Activated CD8-positive, alpha-beta T cell treated with anti-CD3 and anti-CD28 coated beads for 36 hours (primary cell): Measurements from ENCODE around the gene CERS6. TPM values are rescaled to one million over a fixed set of nuclear protein-coding genes. Genes with fewer than 3 reads are reported as not detected.
A peak's percentile ranks its signal among the peaks of the same experiment; 100 is the strongest.

Experiments
- ATAC-seq: fragments of 200-7000 bp; cut with Tn5 transposase; one replicate; pipeline ENCODE4 v1.10.0; 2021; ENCODE audit warnings: mild to moderate bottlenecking, moderate library complexity
- CTCF ChIA-PET: fragments of 350-600 bp; sonication (Branson Sonifier 250); formaldehyde crosslinking; loops from one replicate; lab custom pipeline; 2021; ENCODE audit warnings: antibody characterized with exemption; lab: Charles Lee
- POLR2A ChIA-PET: fragments of 350-600 bp; sonication (Branson Sonifier 250); formaldehyde crosslinking; loops from one replicate; lab custom pipeline; 2021; ENCODE audit warnings: antibody characterized with exemption; lab: Charles Lee
- DNase-seq: peaks from one replicate; pipeline ENCODE4 v3.0.0-alpha.2; 2020
- H3K27ac Mint-ChIP-seq: one replicate; pipeline ENCODE4 v1.8.0; 2021; ENCODE audit warnings: mild to moderate bottlenecking, mixed read lengths
- H3K27me3 Mint-ChIP-seq: one replicate; pipeline ENCODE4 v1.8.0; 2021; ENCODE audit warnings: mixed read lengths
- H3K36me3 Mint-ChIP-seq: one replicate; pipeline ENCODE4 v1.8.0; 2021; ENCODE audit warnings: low read depth, mixed read lengths
- H3K4me1 Mint-ChIP-seq: one replicate; pipeline ENCODE4 v1.8.0; 2021; ENCODE audit warnings: low read depth, mixed read lengths
- H3K4me3 Mint-ChIP-seq: one replicate; pipeline ENCODE4 v1.8.0; 2021; ENCODE audit warnings: mild to moderate bottlenecking, moderate library complexity, mixed read lengths
- H3K9me3 Mint-ChIP-seq: one replicate; pipeline ENCODE4 v1.8.0; 2021; ENCODE audit warnings: mixed read lengths
- intact Hi-C: fragments of 100-400 bp; cut with micrococcal nuclease; formaldehyde crosslinking; loops from one replicate; pipeline ENCODE4 v1.10.0; 2022
- total RNA-seq, 2 experiments: library from RNA; stranded (reverse); gene quantifications; one replicate each; pipeline ENCODE4 v1.2.3, GENCODE V29; 2021
- TF ChIP-seq, protein P1 (sequence below): fragments of 200-600 bp; IDR thresholded peaks from one replicate; pipeline ENCODE4 v1.8.0; 2022; ENCODE audit warnings: antibody characterized with exemption, mild to moderate bottlenecking

The CERS6 gene
- total RNA-seq, 2 experiments from 2014 or later = 15.4 to 16.1 TPM

DNA sequence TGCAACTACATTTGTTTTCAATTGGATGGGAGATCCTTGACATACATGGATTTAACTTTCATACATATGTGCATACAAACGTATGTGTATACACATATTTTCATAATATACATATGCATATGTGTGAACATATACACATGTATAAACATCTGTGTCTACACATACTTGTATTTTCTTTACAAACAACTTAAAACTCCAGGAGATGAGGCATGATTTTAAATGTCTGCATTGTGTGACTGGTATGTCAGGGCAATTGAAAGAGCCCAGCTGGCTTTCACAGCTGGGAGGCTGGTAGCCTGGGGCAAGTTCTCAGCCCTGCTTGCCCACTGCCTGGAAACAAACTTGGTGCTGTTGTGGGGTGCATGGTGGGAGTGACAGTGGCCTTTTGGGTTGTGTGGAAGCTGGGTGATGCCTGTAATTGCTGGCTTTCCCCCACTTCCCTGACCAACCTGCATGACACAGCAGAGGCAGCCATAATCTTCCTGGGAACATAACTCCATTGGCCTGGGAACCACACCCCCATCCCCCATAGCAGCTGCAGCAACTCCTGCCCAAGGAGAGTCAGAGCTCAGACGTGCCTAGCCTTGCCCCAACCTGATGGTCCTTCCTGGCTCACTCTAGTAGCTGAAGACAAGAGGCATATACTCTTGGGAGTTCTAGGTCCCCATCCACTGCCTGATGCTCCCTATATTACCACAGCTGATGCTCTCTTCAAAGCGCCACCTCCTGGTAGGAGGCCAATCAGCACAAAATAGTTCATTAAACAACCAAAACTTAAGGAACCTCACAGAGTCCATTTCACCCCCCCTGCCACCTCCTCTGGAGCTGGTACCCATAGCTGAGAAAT is 158.3 kb downstream of the CERS6 start:
- intact Hi-C loops = no loop called here
- Mint-ChIP-seq H3K36me3 (peaks cover 25% of the 10 kb centered on the region), H3K9me3 (no peaks in the 10 kb centered on the region), H3K27ac (no peak overlapping the region), H3K27me3 (no peaks in the 10 kb centered on the region), H3K4me1 (peaks cover 20% of the 10 kb centered on the region), H3K4me3 (no peak overlapping the region)
- DNase-seq (peak; percentile 33), ATAC-seq (no peak)
- CTCF ChIA-PET = interaction anchor here (1.1 to 1.8 kb wide), 4 partner anchors 10 to 268 kb away, joined by 3 to 6 read pairs (median 4); no protein-coding TSS in a partner anchor
- TF ChIP-seq, protein P1, sequence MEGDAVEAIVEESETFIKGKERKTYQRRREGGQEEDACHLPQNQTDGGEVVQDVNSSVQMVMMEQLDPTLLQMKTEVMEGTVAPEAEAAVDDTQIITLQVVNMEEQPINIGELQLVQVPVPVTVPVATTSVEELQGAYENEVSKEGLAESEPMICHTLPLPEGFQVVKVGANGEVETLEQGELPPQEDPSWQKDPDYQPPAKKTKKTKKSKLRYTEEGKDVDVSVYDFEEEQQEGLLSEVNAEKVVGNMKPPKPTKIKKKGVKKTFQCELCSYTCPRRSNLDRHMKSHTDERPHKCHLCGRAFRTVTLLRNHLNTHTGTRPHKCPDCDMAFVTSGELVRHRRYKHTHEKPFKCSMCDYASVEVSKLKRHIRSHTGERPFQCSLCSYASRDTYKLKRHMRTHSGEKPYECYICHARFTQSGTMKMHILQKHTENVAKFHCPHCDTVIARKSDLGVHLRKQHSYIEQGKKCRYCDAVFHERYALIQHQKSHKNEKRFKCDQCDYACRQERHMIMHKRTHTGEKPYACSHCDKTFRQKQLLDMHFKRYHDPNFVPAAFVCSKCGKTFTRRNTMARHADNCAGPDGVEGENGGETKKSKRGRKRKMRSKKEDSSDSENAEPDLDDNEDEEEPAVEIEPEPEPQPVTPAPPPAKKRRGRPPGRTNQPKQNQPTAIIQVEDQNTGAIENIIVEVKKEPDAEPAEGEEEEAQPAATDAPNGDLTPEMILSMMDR = no peak
- POLR2A ChIA-PET = no interaction called here

DNA sequence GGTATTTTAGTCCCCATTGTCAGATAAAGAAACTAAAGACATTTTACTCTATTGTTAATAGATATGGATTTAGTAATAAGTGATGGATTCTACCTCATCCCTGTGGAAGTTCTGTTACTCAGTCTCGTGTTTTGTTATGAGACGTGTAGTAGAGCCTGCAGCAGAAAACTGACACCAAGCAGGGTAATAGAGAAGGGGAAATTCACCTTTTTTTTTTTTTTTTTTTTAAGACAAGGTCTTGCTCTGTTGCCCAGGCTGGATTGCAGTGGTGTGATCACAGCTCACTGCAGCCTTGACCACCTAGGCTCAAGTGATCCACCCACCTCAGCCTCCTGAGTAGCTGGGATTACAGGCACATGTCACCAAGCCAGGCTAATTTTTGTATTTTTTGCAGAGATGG is 164.5 kb downstream of the CERS6 start:
- Mint-ChIP-seq H3K9me3 (no peaks in the 10 kb centered on the region), H3K4me1 (peaks cover 11% of the 10 kb centered on the region), H3K36me3 (peaks cover 3% of the 10 kb centered on the region), H3K27ac (no peak overlapping the region), H3K27me3 (no peaks in the 10 kb centered on the region), H3K4me3 (no peak overlapping the region)
- intact Hi-C loops = no loop called here
- ChIA-PET POLR2A (no interaction called here), CTCF (no interaction called here)
- TF ChIP-seq, protein P1 = no peak
- ATAC-seq (no peak), DNase-seq (no peak)

DNA sequence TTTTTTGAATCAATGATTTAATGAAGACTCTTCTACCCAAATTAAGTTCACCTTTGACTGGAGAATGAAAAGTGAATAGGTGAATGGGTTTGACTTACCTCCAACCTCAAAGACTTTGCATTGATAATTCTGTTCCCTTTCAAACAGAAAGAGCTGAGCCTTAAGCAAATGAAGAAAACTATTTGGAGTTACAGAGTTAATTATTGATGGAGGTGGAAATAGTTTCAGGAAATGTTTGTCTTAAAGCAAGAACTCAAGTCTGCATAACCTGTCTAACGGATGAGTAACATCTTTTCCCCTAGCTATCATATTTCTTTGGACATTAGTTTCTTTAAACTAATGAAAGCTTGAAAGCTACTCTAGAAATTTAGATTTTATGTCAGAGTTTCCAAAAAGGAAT is 166.5 kb downstream of the CERS6 start:
- DNase-seq (no peak), ATAC-seq (no peak)
- POLR2A ChIA-PET = no interaction called here
- CTCF ChIA-PET = interaction anchor here (0.9 kb wide), 2 partner anchors 10 to 16 kb away, joined by 3 read pairs; no protein-coding TSS in a partner anchor
- Mint-ChIP-seq H3K9me3 (no peaks in the 10 kb centered on the region), H3K27ac (no peak overlapping the region), H3K36me3 (no peaks in the 10 kb centered on the region), H3K4me3 (no peak overlapping the region), H3K4me1 (peaks cover 13% of the 10 kb centered on the region), H3K27me3 (no peaks in the 10 kb centered on the region)
- intact Hi-C loops = no loop called here
- TF ChIP-seq, protein P1 = no peak

DNA sequence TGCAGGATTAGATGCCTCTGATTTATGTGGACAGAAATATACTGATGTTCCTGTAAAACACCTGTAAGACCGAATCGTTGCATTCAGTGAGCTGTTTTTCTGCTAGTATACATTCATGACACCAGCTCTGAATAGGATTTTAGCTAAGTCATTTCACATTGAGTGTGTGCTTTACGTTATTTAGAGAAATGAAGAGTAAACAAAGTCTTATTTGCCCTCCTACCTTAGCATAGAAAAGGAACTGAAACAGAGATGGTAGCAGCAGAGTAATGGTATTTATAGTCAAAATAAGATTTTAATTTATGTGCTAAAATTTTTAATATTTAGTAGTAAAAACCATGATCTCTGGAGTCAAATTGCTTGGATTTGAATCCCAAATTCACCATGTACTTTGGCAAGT is 168.0 kb downstream of the CERS6 start:
- no peak overlapping the region for H3K27ac Mint-ChIP-seq
- H3K9me3 Mint-ChIP-seq = no peaks in the 10 kb centered on the region
- DNase-seq = no peak
- CTCF ChIA-PET = interaction anchor here (1.5 to 1.6 kb wide), 2 partner anchors 9 to 126 kb away, joined by 3 to 5 read pairs; no protein-coding TSS in a partner anchor
- intact Hi-C loops = no loop called here
- POLR2A ChIA-PET = interaction anchor here (0.6 kb wide), 1 partner anchor 450 kb away, joined by 3 read pairs; no protein-coding TSS in a partner anchor
- no peak for ATAC-seq
- H3K4me3 Mint-ChIP-seq = no peak overlapping the region
- TF ChIP-seq, protein P1 = no peak
- peaks cover 15% of the 10 kb centered on the region for H3K4me1 Mint-ChIP-seq
- H3K36me3 Mint-ChIP-seq = no peaks in the 10 kb centered on the region
- H3K27me3 Mint-ChIP-seq = no peaks in the 10 kb centered on the region

DNA sequence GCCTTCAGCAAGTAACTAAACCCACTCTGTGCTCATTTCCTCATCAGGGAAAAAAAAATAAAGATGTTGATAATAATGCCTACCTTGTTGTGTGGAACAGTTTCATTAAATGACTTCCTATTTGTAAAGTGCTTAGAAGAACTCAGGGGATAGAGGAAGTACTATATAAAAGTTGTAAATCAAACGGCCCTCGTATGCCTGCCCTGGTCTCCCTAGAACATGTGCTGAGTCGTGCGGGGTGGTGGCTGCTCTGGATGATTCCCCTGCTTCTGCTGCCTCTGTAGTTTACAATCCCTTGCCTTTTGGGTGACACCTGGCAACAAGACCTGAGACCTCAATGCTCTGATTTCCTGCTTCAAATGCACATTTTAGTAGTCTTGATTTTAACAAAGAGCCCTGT is 170.0 kb downstream of the CERS6 start:
- ChIA-PET CTCF (interaction anchor here (0.7 to 1.0 kb wide), 2 partner anchors 25 to 279 kb away, joined by 3 read pairs; no protein-coding TSS in a partner anchor), POLR2A (no interaction called here)
- Mint-ChIP-seq H3K4me3 (no peak overlapping the region), H3K4me1 (peaks cover 15% of the 10 kb centered on the region), H3K27me3 (no peaks in the 10 kb centered on the region), H3K36me3 (no peaks in the 10 kb centered on the region), H3K9me3 (no peaks in the 10 kb centered on the region), H3K27ac (no peak overlapping the region)
- DNase-seq (no peak), ATAC-seq (no peak)
- intact Hi-C loops = no loop called here
- TF ChIP-seq, protein P1 = no peak
